GM21619 (cell line): ENCODE data around the gene FHL2.

Experiments
- ATAC-seq: cut with Tn5 transposase; IDR thresholded peaks from one replicate; pipeline ENCODE4 v1.9.1; 2021; ENCODE audit not compliant: unreplicated experiment

The FHL2 gene

GRCh38 chr2:105380432-105381100, 18.3 kb downstream of the FHL2 start:
- ATAC-seq: no peak

- no peak for ATAC-seq
Observed at GRCh38 chr2:105379741-105380186, 19.1 kb downstream of the FHL2 start.

DNA sequence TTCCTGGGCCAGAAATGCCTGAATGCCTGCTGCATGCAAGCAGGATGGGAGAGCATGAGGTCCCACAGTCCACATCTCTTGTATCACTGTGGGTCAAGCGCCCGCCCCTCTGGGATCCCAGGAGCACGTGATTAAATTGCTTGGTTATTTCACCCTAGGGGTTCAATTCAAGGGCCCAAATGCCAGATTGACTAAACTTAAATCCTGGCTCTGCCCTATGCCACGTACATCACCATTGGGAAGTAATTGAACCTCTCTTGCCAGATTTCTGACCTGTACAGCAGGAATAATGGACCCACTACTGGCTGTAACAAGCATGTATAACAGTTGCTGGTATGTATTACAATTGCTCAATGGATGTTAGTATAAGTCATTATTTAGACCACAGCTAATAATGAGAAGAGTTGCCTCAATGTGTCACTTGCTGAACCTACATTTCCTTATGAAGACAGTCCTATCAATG, 19.9 kb downstream of the FHL2 start:
- ATAC-seq: no peak

- ATAC-seq: no peak
Observed at GRCh38 chr2:105378276-105378840, 20.5 kb downstream of the FHL2 start.

- ATAC-seq: no peak
Observed at GRCh38 chr2:105377871-105378270, 21.0 kb downstream of the FHL2 start.

DNA sequence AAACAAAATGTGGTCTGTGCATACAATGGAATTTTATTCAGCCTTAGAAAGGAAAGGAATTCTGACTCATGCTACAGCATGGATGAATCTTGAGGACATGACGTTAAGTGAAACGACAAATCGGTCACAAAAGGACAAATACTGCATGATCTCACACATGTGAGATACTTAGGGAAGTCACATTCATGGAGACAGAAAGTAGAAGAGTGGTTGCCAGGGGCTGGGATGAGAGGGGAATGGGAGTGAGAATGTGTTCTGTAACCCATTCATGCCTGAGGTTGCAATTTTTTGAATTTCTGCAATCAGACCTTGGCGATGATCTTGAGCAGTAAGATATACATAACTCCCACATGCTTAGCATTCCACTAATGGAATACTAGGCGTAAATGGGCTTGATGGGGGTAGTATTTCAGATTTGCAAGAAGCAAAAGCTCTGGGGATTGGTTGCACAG, 22.0 kb downstream of the FHL2 start:
- ATAC-seq: no peak

GRCh38 chr2:105376010-105376409, 22.8 kb downstream of the FHL2 start:
- no peak for ATAC-seq

DNA sequence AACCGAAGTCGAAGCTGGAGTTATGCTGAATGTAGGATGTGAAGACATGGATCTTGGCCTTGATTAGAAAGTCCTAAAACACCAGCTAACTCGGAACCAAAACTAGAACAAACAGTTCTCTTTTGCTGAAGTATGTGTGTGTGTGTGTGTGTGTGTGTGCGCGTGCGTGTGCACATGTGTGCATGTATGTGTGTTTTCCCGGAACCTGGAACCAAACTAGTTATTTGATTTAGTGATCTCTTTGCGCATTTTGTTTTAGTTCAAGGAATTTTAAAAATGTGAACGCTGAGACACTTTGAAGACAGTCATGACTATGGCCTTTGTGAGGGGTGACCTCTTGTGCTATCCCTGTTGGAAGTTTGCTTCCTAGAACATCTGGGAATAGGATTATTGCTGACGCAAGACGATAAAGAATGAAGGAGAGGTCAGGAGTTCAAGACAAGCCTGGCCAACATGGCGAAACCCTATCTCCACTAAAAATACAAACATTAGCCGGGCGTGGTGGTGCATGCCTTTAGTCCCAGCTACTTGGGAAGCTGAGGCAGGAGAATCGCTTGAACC, 23.8 kb downstream of the FHL2 start:
- ATAC-seq: no peak

DNA sequence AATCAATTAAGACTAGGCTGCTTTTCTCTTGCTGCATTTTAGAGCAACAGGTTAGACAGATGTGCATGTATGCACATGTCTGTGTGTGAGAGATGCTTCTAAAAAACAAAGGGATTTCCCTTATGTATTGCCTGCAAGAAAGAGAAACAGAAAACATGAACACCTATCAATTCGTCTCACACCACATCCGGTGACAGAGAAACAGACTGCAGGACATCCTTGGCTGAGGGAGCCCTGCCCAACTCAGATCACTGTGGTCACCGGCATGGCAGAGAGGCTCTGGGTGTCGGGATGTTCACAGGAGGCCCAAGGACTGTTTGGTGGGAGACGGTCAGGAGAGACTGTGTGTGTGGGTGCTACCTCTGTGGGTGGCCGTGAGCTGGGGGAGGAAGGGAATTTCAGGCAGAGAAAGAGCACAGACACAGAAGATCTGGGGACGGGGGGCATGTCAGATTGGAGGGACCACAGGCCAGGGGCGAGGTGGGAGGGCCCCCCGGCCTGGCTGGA, 24.9 kb downstream of the FHL2 start:
- peak; percentile 83 for ATAC-seq

- ATAC-seq: peak; percentile 8
Observed at GRCh38 chr2:105373344-105373781, 25.5 kb downstream of the FHL2 start.

DNA sequence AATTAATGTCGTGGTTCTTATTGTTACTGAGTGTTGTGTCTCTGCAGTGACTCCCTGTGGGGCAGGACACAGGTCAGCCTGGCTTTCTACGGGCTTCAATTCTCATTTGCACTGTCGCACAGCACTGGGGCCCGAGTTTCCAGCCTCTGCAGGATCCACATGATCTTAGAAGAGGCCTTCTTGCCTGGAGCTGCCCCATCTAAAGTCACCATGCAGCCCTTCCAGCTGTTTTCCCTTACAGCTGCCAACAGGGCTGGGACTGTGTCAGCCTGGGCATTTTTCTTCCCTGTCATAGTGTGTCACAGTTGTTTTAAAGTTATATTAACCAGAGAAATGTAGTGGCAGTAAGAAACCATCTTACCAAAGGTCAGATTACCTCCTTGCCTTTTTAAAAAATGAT, 27.0 kb downstream of the FHL2 start:
- no peak for ATAC-seq

DNA sequence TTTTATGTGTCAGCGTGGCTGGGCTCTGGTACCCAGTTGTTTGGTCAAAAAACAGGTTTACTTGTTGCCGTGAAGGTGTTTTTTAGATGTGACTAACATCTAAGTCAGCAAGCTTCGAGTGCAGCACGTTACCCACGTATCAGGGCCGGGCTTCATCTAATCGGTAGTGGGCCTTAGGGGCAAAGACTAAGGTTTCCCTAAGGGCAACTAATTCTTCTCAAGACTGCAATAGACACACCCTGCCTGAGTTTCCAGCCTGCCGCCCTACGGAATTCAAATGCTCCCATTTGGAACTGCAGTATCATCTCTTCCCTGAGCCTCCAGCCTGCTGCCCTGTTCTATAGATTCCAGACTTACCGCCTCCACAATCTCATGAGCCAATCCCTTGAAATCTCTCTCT, 27.7 kb downstream of the FHL2 start:
- ATAC-seq: no peak

GRCh38 chr2:105369777-105370690, 28.8 kb downstream of the FHL2 start:
- peak; percentile 88 for ATAC-seq

DNA sequence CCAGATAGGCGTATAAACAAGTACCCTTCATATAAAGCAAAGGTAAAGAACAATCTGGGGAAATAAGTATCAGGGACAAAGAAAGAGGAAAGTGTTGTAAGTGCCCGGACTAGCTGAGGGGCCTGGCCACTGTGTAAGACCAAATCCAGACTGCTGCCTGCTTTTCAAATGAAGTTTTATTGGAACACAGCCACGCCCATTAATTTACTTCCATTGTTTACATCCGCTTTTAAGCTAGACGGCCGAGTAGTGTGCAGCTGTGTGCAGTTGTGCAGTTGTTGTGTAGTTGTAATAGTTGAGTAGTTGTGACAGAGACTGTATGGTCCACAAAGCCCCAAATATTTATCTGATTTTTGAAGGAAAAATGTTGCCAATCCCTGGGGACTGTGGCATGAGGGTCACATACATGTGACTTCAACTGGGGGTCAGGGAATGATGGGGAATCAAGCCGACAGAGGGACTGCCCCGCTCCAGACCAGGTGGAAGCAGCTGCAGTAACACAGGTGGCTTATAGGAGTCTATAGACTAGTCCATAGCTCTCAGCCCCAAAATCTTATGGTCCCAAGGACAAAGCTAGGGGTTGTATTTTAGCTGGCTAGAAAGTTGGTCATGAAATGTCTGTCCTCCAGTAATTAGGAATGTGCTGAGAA, 30.0 kb downstream of the FHL2 start:
- ATAC-seq: no peak

DNA sequence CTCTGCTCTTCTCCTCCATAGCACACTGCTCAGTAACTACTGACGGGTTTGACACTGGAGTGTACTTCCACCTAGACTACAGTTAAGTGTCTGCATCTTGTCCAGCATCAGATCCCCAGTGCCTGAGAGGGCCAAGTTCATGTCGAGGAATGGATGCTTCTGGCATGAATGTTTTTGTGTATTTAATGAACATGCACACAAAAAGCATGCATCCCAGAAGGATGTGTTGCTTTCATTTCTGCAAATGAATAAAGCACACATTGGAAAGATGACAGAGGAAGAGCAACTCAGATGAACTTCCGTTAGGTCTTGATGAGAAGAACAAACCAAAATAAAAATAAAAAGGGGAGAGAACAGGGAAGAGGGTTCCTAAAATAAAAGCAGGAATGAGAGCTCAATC, 33.6 kb downstream of the FHL2 start:
- ATAC-seq: no peak

DNA sequence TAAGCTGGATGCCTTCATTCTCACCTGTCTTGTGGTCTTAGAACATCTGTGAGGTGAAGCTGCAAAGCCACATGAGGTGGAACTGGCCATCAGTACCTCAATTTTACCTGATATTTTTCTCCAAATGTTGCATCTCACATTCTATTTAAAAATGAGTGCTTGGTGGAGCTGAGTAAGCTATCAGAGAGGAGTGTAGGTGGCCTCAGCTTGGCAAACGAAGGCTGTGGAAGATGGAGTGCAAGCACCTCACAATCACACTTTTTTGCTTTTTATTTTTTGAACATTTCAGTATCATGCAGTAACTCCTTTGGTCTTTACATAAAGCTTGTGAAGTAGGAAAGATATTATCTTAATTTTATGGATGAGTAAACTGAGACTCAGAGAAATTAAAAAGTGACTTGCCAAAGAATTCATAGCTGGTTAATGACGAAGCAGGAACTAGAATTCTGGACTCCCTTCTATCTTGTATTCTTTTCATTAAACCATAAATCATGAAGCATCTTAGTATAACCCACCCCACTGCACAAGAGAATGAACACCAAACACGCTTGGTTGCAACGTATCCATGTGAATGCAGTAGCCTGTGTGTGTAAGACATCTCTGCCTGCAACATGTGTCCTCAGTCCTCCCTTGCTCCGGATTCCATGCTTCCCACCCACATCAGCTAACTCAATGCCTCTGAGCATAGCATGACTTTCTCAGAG, 34.3 kb downstream of the FHL2 start:
- no peak for ATAC-seq

GRCh38 chr2:105362862-105363591, 35.8 kb downstream of the FHL2 start:
- no peak for ATAC-seq

GRCh38 chr2:105361102-105361889, 37.6 kb downstream of the FHL2 start:
- no peak for ATAC-seq

- no peak for ATAC-seq
Observed at GRCh38 chr2:105358593-105358992, 40.3 kb downstream of the FHL2 start.
